Muscle layer of duodenum (tissue), 2 donors: ENCODE measurements around the gene TFF3.

Experiments
- H3K27ac ChIP-seq: one replicate; pipeline ENCODE4 v1.7.0; 2013; ENCODE audit warnings: mild to moderate bottlenecking, low read length
- H3K27me3 ChIP-seq: one replicate; pipeline ENCODE4 v1.7.0; 2013; ENCODE audit warnings: low read depth, mild to moderate bottlenecking, control low read depth, low read length
- H3K36me3 ChIP-seq, 2 donors: one replicate each; pipeline ENCODE4 v1.7.0; 2013; ENCODE audit warnings: low read length in 2 of 2, control low read depth in 1 of 2, mild to moderate bottlenecking in 1 of 2; ENCODE audit not compliant: insufficient read depth in 2 of 2, control insufficient read depth in 1 of 2
- H3K4me1 ChIP-seq, 2 donors: one replicate each; pipeline ENCODE4 v1.7.0; 2013; ENCODE audit warnings: low read length in 2 of 2, mild to moderate bottlenecking in 2 of 2, control low read depth in 1 of 2, moderate library complexity in 1 of 2; ENCODE audit not compliant: insufficient read depth in 2 of 2, control insufficient read depth in 1 of 2
- H3K4me3 ChIP-seq, 2 donors: one replicate each; pipeline ENCODE4 v1.7.0; 2013; ENCODE audit warnings: low read length in 2 of 2, low read depth in 1 of 2, mild to moderate bottlenecking in 1 of 2
- H3K9me3 ChIP-seq, 2 donors: one replicate each; pipeline ENCODE4 v1.7.0; 2013; ENCODE audit warnings: low read length in 2 of 2, control low read depth in 1 of 2, mild to moderate bottlenecking in 1 of 2; ENCODE audit not compliant: control insufficient read depth in 1 of 2
- donor health status: healthy.

Gene TFF3

DNA sequence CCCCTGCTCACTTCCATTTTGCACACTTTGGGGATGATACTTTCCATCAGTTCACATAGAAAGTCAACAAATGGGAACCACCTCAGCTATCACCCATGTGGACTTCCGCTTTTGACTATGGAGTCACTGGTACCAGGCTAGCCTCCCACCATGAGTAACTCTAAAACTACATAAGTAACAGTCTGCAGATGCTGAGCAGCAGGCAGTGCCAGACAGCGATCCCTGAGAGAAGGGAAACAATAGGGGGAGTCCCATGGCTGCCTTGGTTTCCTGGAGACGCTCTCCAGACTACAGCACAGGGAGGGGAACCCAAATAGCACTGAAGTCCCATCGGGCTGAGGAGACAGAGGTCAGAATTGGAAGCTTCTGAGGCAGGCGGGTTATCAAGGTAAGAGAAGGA is 38.4 kb upstream of the TFF3 start:
- no peak overlapping the region for H3K27ac ChIP-seq
- H3K4me1 ChIP-seq, result no peaks in the 10 kb centered on the region
- peaks cover 4% of the 10 kb centered on the region for H3K27me3 ChIP-seq
- peaks cover 4 to 11% of the 10 kb centered on the region in 2 donors for H3K9me3 ChIP-seq
- no peaks in the 10 kb centered on the region for H3K36me3 ChIP-seq
- H3K4me3 ChIP-seq, result no peak overlapping the region

DNA sequence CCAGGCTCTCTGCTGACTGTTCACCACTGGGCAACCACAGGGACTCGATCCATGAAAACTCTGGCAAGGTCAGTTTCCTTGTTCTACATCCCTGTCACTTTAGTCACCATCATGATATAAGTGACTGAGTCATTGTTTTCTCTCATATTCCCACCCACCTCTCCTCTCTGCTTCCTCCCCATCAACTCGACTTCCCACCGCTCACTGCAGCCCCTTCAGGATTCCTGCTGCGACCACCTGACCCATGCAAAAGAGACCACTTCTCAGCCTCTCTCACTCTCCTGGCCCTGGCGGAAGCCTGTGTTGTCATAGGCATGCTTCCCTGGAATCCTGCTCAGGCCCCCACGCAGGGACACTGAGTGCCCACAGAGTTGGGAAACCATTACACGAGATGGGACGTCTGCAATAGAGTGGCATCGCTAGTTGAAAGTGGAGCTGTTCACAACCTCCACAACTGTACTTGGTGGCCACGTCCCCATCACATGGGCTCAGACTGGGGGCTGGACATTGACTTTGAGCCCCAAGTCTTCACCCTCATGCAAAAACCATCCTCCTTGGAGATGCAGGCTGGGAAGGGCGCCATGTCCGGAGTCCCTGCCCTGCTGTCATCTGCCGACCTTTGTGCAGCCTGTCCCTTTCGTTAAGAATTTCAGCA is 37.4 kb upstream of the TFF3 start:
- Histone ChIP-seq H3K27me3 (peaks cover 6% of the 10 kb centered on the region), H3K4me1 (no peaks in the 10 kb centered on the region), H3K36me3 (no peaks in the 10 kb centered on the region), H3K27ac (no peak overlapping the region), H3K9me3 (peaks cover 4 to 11% of the 10 kb centered on the region in 2 donors), H3K4me3 (no peak overlapping the region)

GRCh38 chr21:42351626-42352440 is 36.6 kb upstream of the TFF3 start:
- peaks cover 4 to 10% of the 10 kb centered on the region in 2 donors for H3K9me3 ChIP-seq
- H3K27ac ChIP-seq, result no peak overlapping the region
- H3K4me1 ChIP-seq, result no peaks in the 10 kb centered on the region
- H3K27me3 ChIP-seq, result peaks cover 6% of the 10 kb centered on the region
- H3K36me3 ChIP-seq, result no peaks in the 10 kb centered on the region
- H3K4me3 ChIP-seq, result no peak overlapping the region

- H3K4me1 ChIP-seq, result no peaks in the 10 kb centered on the region
- no peaks in the 10 kb centered on the region for H3K36me3 ChIP-seq
- peaks cover 4 to 6% of the 10 kb centered on the region in 2 donors for H3K9me3 ChIP-seq
- peaks cover 6% of the 10 kb centered on the region for H3K27me3 ChIP-seq
- H3K27ac ChIP-seq, result no peak within 1 kb of the TSS
- H3K4me3 ChIP-seq, result no peak within 1 kb of the TSS
Measured at GRCh38 chr21:42350927-42351426, 35.8 kb upstream of the TFF3 start, which contains the start of gene TFF2. Gene TFF2 (minus strand): TSS chr21:42350994. CDS start chr21:42350957, 37 bp downstream.

DNA sequence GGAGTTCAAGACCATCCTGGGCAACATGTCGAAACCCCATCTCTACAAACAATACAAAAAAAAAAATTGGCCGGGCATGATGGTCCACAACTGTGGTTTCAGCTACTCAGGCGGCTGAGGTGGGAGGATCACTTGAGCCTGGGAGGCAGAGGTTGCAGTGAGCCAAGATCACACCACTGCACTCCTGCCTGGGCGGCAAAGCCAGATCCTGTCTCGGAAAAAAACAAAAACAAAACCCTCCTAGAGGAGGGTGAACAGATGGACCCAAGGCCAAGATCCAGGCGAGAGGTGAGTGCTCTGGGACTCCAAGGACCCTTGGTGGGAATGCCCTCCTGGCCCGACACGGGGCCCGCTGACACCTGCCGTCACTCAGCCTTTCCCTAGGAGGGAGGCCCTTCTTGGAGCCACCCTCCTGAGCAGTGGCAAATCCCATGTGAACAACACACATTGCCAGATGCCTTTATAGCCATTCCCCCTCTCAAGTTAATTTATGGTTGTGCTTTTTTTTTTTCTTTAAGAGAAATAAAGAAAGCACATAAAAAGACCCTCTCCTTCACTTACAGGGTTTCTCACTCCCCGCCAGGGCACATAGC is 35.2 kb upstream of the TFF3 start:
- H3K27ac ChIP-seq, result no peak overlapping the region

DNA sequence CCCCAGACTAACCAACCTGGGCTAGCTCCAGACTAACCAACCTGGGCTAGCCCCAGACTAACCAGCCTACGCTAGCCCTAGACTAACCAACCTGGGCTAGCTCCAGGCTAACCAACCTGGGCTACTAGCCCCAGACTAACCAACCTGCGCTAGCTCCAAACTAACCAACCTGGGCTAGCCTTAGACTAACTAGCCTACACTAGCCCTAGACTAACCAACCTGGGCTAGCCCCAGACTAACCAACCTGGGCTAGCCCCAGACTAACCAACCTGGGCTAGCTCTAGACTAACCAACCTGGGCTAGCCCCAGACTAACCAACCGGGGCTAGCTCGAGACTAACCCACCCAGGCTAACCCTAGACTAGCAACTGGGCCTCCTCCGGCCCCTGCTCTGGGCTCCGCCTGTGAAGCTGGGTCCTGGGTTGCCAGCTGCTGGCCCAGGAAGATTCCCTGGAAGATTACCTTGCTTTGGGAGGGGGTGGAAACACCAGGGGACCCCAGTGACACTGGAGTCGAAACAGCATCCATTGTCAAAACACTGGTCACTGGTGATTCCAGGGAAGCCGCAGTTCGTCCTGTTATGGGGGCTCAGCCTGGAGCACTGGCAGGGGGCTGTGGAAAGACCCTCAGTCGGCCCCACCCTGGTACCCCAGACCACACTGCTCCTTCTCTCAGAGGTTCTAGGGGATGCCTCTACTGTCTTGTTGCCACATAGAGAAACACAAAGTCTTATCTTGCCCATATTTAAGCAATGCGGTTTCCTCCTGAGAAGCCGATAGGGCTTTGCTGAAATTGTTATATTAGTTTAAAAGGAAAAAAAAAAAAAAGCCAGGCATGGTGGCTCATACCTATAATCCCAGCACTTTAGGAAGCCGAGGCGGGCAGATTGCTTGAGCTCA is 34.5 kb upstream of the TFF3 start:
- no peaks in the 10 kb centered on the region for H3K36me3 ChIP-seq
- peaks cover 0 to 4% of the 10 kb centered on the region in 2 donors for H3K9me3 ChIP-seq
- H3K27ac ChIP-seq, result no peak overlapping the region

More for the DNA sequence above, 35.2 kb upstream of the TFF3 start:
- H3K9me3 ChIP-seq, result peaks cover under 1 to 4% of the 10 kb centered on the region in 2 donors
- H3K36me3 ChIP-seq, result no peaks in the 10 kb centered on the region
- no peaks in the 10 kb centered on the region for H3K4me1 ChIP-seq
- peaks cover 6% of the 10 kb centered on the region for H3K27me3 ChIP-seq
- H3K4me3 ChIP-seq, result no peak overlapping the region

GRCh38 chr21:42348762-42349161 is 33.6 kb upstream of the TFF3 start:
- Histone ChIP-seq H3K4me3 (no peak overlapping the region), H3K27me3 (peaks cover 6% of the 10 kb centered on the region), H3K36me3 (no peaks in the 10 kb centered on the region), H3K9me3 (no peaks in the 10 kb centered on the region), H3K4me1 (no peaks in the 10 kb centered on the region), H3K27ac (no peak overlapping the region)

More for the DNA sequence above, 34.5 kb upstream of the TFF3 start:
- Histone ChIP-seq H3K27me3 (peaks cover 6% of the 10 kb centered on the region), H3K4me1 (no peaks in the 10 kb centered on the region), H3K4me3 (no peak overlapping the region)

GRCh38 chr21:42347601-42348327 is 32.6 kb upstream of the TFF3 start:
- Histone ChIP-seq H3K36me3 (no peaks in the 10 kb centered on the region), H3K27me3 (peaks cover 6% of the 10 kb centered on the region), H3K4me3 (no peak overlapping the region), H3K4me1 (no peaks in the 10 kb centered on the region), H3K27ac (no peak overlapping the region), H3K9me3 (no peaks in the 10 kb centered on the region)

DNA sequence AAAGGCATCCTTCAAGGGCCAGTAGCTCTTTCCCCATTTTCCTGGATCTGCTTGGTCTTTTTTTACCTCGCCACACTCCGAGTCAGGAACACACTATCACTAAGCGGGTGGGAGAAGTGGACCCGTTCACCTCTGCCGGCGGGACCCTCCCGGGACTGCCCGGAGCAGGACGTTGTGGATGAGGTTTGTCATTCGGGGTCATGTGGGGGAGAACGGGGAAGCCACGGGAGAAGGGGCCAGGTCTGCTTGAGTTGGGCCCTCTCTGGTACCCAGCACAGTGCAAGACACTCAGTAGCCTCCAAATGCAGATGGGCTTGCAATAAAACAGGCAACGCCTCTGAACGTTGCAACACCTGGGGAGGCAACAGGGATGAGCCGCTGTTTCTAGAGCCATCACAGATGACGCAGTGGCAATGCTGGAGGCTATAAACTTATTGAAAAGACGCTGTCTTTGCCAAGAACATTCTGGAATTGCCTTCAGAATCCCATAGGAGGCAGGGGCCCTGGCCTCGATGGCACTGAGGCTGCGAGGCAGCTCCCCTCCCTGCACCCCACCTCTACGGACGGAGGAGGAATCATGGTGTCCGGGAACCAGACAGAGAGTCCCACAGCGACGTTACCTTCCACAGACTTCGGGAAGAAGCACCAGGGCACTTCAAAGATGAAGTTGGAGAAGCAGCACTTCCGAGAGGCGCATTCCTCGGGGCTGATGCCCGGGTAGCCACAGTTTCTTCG is 31.8 kb upstream of the TFF3 start:
- no peak overlapping the region for H3K4me3 ChIP-seq
- H3K4me1 ChIP-seq, result no peaks in the 10 kb centered on the region
- H3K27ac ChIP-seq, result no peak overlapping the region

GRCh38 chr21:42346441-42346840 is 31.2 kb upstream of the TFF3 start:
- H3K9me3 ChIP-seq, result no peaks in the 10 kb centered on the region
- no peak overlapping the region for H3K27ac ChIP-seq
- no peak overlapping the region for H3K4me3 ChIP-seq
- H3K27me3 ChIP-seq, result peaks cover 6% of the 10 kb centered on the region
- H3K36me3 ChIP-seq, result no peaks in the 10 kb centered on the region
- H3K4me1 ChIP-seq, result no peaks in the 10 kb centered on the region

More for the DNA sequence above, 31.8 kb upstream of the TFF3 start:
- no peaks in the 10 kb centered on the region for H3K9me3 ChIP-seq
- H3K27me3 ChIP-seq, result peaks cover 6% of the 10 kb centered on the region
- no peaks in the 10 kb centered on the region for H3K36me3 ChIP-seq
